ENCODE data around the gene SEC14L3.

GRCh38 chr22:30453731-30454510 lies 17.9 kb downstream of the SEC14L3 start:
- TF ChIP-seq MAFK (conservative IDR thresholded peaks at IDR 0.05 in 1 of 2, IDR thresholded peaks at IDR 0.05 in 1 of 2; ENCODE audit: low read length in 2 of 2) (no peak), RAD21 (CRISPR knock-in tag; IDR thresholded peaks at IDR 0.05) (no peak), ZBTB49 (CRISPR knock-in tag; IDR thresholded peaks at IDR 0.05; ENCODE audit: borderline replicate concordance) (no peak), FOXP4 (CRISPR knock-in tag; IDR thresholded peaks at IDR 0.05) (no peak), ATF6 (CRISPR knock-in tag; conservative IDR thresholded peaks at IDR 0.05) (no peak), CTCF (CRISPR knock-in tag; IDR thresholded peaks at IDR 0.05) (peak; percentile 36), TRIM24 (CRISPR knock-in tag; IDR thresholded peaks at IDR 0.05) (no peak), RFX1 (IDR thresholded peaks at IDR 0.05) (no peak), RELA (CRISPR knock-in tag; IDR thresholded peaks at IDR 0.05) (no peak), EP300 (IDR thresholded peaks at IDR 0.05; ENCODE audit: low read depth in 2 of 2, low read length in 2 of 2) (no peak), EP300 (CRISPR knock-in tag; IDR thresholded peaks at IDR 0.05; ENCODE audit: borderline replicate concordance) (no peak)

All from HepG2 (cell line).